ENCODE data around the gene ZNF420.
"Not testable (repeated sequence)": the region's sequence is repeated elsewhere in the genome, so short reads cannot be mapped to it uniquely, and the experiment has no call there.

The ZNF420 gene

GRCh38 chr19:37077934-37078716 lies at the start of gene ZNF420:
ZNF420 (plus strand) TSS chr19:37078433; CDS start chr19:37089119, 10,686 bp downstream.
- peak; percentile 90 for DNase-seq

- DNase-seq, result no peak
Measured at GRCh38 chr19:37045140-37045539, 33.1 kb upstream of the ZNF420 start.

- no peak for DNase-seq
Measured at GRCh38 chr19:37055330-37055729, 22.9 kb upstream of the ZNF420 start.

GRCh38 chr19:37056776-37057175 lies 21.5 kb upstream of the ZNF420 start:
- no peak for DNase-seq

GRCh38 chr19:37059142-37059541 lies 19.1 kb upstream of the ZNF420 start:
- DNase-seq, result no peak

- not testable (repeated sequence) for DNase-seq
Measured at GRCh38 chr19:37064886-37065285, 13.3 kb upstream of the ZNF420 start.

- DNase-seq, result no peak
Measured at GRCh38 chr19:37074111-37074510, 4.1 kb upstream of the ZNF420 start.

GRCh38 chr19:37074819-37075362 lies 3.3 kb upstream of the ZNF420 start:
- DNase-seq, result no peak

- not testable (repeated sequence) for DNase-seq
Measured at GRCh38 chr19:37076524-37076923, 1.7 kb upstream of the ZNF420 start.

GRCh38 chr19:37077501-37077933 lies 716 bp upstream of the ZNF420 start:
- no peak for DNase-seq

GRCh38 chr19:37078717-37079032 lies 442 bp downstream of the ZNF420 start:
- DNase-seq, result no peak

GRCh38 chr19:37079238-37079637 lies 1.0 kb downstream of the ZNF420 start:
- DNase-seq, result no peak

- DNase-seq, result no peak
Measured at GRCh38 chr19:37082307-37082706, 4.1 kb downstream of the ZNF420 start.

GRCh38 chr19:37087110-37087509 lies 8.9 kb downstream of the ZNF420 start:
- DNase-seq, result no peak

- DNase-seq, result no peak
Measured at GRCh38 chr19:37095859-37096258, 17.6 kb downstream of the ZNF420 start.

- DNase-seq, result no peak
Measured at GRCh38 chr19:37098570-37098969, 20.3 kb downstream of the ZNF420 start.

GRCh38 chr19:37104135-37104534 lies 25.9 kb downstream of the ZNF420 start:
- not testable (repeated sequence) for DNase-seq

GRCh38 chr19:37111753-37112152 lies 33.5 kb downstream of the ZNF420 start:
- not testable (repeated sequence) for DNase-seq

- no peak for DNase-seq
Measured at GRCh38 chr19:37114001-37114400, 35.8 kb downstream of the ZNF420 start.

GRCh38 chr19:37122093-37122492 lies 43.9 kb downstream of the ZNF420 start:
- not testable (repeated sequence) for DNase-seq

- DNase-seq, result no peak
Measured at GRCh38 chr19:37127999-37128820, 50.0 kb downstream of the ZNF420 start.

- DNase-seq, result no peak
Measured at GRCh38 chr19:37128821-37129177, 50.6 kb downstream of the ZNF420 start.

GRCh38 chr19:37136111-37136510 lies 57.9 kb downstream of the ZNF420 start:
- DNase-seq, result no peak

GRCh38 chr19:37148214-37148613 lies 70.0 kb downstream of the ZNF420 start:
- DNase-seq, result no peak
